GM12878 (cell line): Measurements from ENCODE around the gene CHL1. TPM values are rescaled to one million over a fixed set of nuclear protein-coding genes. Genes with fewer than 3 reads are reported as not detected.

Source experiments
- ATAC-seq: fragments of 200-7000 bp; cut with Tn5 transposase; 3 replicates; pipeline ENCODE4 v1.9.1; 2020; ENCODE audit warnings: mild to moderate bottlenecking, moderate library complexity
- BruUV-seq: library from RNA; stranded (reverse); fragments of 400-500 nt; replicated peaks from 2 replicates; lab custom pipeline; 2021; lab: Mats Ljungman, UMichigan
- CTCF ChIA-PET: fragments of 300-600 bp; sonication (Branson Sonifier 250); formaldehyde crosslinking; extraction: SDS; loops from one replicate; lab custom pipeline; 2021; ENCODE audit warnings: inconsistent platforms; lab: Yijun Ruan, JAX
- POLR2A ChIA-PET: fragments of 350-600 bp; formaldehyde crosslinking; extraction: SDS; loops from one replicate; lab custom pipeline; 2021; ENCODE audit warnings: inconsistent platforms; lab: Charles Lee
- RAD21 ChIA-PET: fragments of 300-600 bp; sonication (Branson Sonifier 250); formaldehyde crosslinking; loops from one replicate; lab custom pipeline; 2023; ENCODE audit warnings: antibody characterized with exemption; ENCODE audit not compliant: unreplicated experiment; lab: Charles Lee
- SMC1A ChIA-PET: fragments of 300-600 bp; sonication (Branson Sonifier 250); formaldehyde crosslinking; loops from one replicate; lab custom pipeline; 2023; ENCODE audit not compliant: unreplicated experiment, uncharacterized antibody; lab: Charles Lee
- DNase-seq: peaks from one replicate; pipeline ENCODE4 v3.0.0-alpha.2; 2011; ENCODE audit warnings: low read depth, low spot score
- FAIRE-seq: peaks from 3 replicates; lab custom pipeline; 2011; peaks lifted over from hg19 to GRCh38; lab: Jason Lieb, UNC
- H2AFZ ChIP-seq: 2 replicates; pipeline ENCODE4 v1.6.0; 2011; ENCODE audit warnings: low read depth, low read length, control low read depth; ENCODE audit not compliant: control insufficient read depth
- H3K27ac ChIP-seq: 2 replicates; pipeline ENCODE4 v1.5.1; 2011; ENCODE audit warnings: control low read depth; ENCODE audit not compliant: control insufficient read depth, insufficient read depth
- H3K27me3 ChIP-seq, 2 experiments: replicated peaks in 1 of 2; 2 replicates each; pipeline versions ENCODE4 v1.6.0 to v1.6.1; 2011; ENCODE audit warnings: low read length in 1 of 2; ENCODE audit not compliant: control insufficient read depth in 2 of 2, insufficient read depth in 2 of 2
- H3K36me3 ChIP-seq, 2 experiments: 2 replicates each; pipeline ENCODE4 v1.5.1; 2011; ENCODE audit warnings: low read length in 1 of 2; ENCODE audit not compliant: control insufficient read depth in 2 of 2, insufficient read depth in 2 of 2
- H3K4me1 ChIP-seq: 2 replicates; pipeline ENCODE4 v1.6.1; 2011; ENCODE audit warnings: mild to moderate bottlenecking, low read length, moderate library complexity, mixed read lengths; ENCODE audit not compliant: control insufficient read depth, insufficient read depth
- H3K4me2 ChIP-seq: 2 replicates; pipeline ENCODE4 v1.6.0; 2011; ENCODE audit warnings: control low read depth; ENCODE audit not compliant: control insufficient read depth, insufficient read depth
- H3K4me3 ChIP-seq: fragments of 200-600 bp; sonication (generic); 2 replicates; pipeline ENCODE4 v1.5.1; 2016
- H3K79me2 ChIP-seq: 2 replicates; pipeline ENCODE4 v1.6.0; 2011; ENCODE audit warnings: low read length; ENCODE audit not compliant: control insufficient read depth, insufficient read depth
- H3K9ac ChIP-seq: 2 replicates; pipeline ENCODE4 v1.8.0; 2011; ENCODE audit warnings: low read length, control low read depth, mixed read lengths; ENCODE audit not compliant: control insufficient read depth, insufficient read depth
- H3K9me3 ChIP-seq: replicated peaks from 3 replicates; pipeline ENCODE4 v1.5.1; 2011; ENCODE audit warnings: mild to moderate bottlenecking, low read length; ENCODE audit not compliant: control insufficient read depth, insufficient read depth
- H4K20me1 ChIP-seq: 2 replicates; pipeline ENCODE4 v1.6.0; 2011; ENCODE audit not compliant: control insufficient read depth, insufficient read depth
- ATF7 ChIP-seq: fragments of 450-650 bp; IDR thresholded peaks from 2 replicates; pipeline ENCODE4 v1.6.1; 2016; ENCODE audit warnings: low read depth, mild to moderate bottlenecking
- CHD1 ChIP-seq: IDR thresholded peaks from 2 replicates; pipeline ENCODE4 v1.6.1; 2012; ENCODE audit warnings: low read depth, low read length, improper control_type of control experiment
- DPF2 ChIP-seq: fragments of 450-650 bp; IDR thresholded peaks from 2 replicates; pipeline ENCODE4 v1.6.1; 2017; ENCODE audit warnings: mild to moderate bottlenecking
- HDAC2 ChIP-seq: fragments of 200-600 bp; sonication (generic); IDR thresholded peaks from 2 replicates; pipeline ENCODE4 v1.6.1; 2017
- IKZF1 ChIP-seq: fragments of 450-650 bp; conservative IDR thresholded peaks from 2 replicates; pipeline ENCODE4 v1.6.1; 2017; ENCODE audit warnings: antibody characterized with exemption, mild to moderate bottlenecking
- KDM1A ChIP-seq: fragments of 200-600 bp; sonication (generic); IDR thresholded peaks from 2 replicates; pipeline ENCODE4 v1.6.1; 2016; ENCODE audit warnings: borderline replicate concordance
- MXI1 ChIP-seq: fragments of 150-350 bp; IDR thresholded peaks from 2 replicates; pipeline ENCODE4 v1.6.1; 2011; ENCODE audit warnings: low read depth, mild to moderate bottlenecking, inconsistent platforms, low read length, improper control_type of control experiment
- NFYA ChIP-seq: IDR thresholded peaks from 2 replicates; pipeline ENCODE4 v1.6.1; 2011; ENCODE audit warnings: low read depth, mild to moderate bottlenecking, low read length, improper control_type of control experiment, borderline replicate concordance
- PAX5 ChIP-seq: IDR thresholded peaks from 2 replicates; pipeline ENCODE4 v1.6.1; 2011; ENCODE audit warnings: low read depth, low read length, borderline replicate concordance
- SMARCA5 ChIP-seq: fragments of 450-650 bp; IDR thresholded peaks from 2 replicates; pipeline ENCODE4 v1.6.1; 2017; ENCODE audit warnings: mild to moderate bottlenecking
- ZNF24 ChIP-seq: fragments of 450-650 bp; IDR thresholded peaks from 2 replicates; pipeline ENCODE4 v1.6.1; 2017; ENCODE audit warnings: antibody characterized with exemption, mild to moderate bottlenecking
- whole genome bisulfite sequencing: methylation state at CpG from one replicate; pipeline ENCODE4 v1.1.6; 2016; ENCODE audit warnings: low lambda C conversion rate; ENCODE audit not compliant: insufficient replicate concordance, insufficient coverage; ENCODE audit errors: missing lambda C conversion rate; 5-methylcytosine and 5-hydroxymethylcytosine counted together
- in situ Hi-C: fragments of 300-500 bp; cut with MboI; formaldehyde crosslinking; loops from 9 replicates; pipeline ENCODE4 v1.14.3; 2018; ENCODE audit warnings: mixed read lengths
- intact Hi-C: fragments of 100-400 bp; cut with micrococcal nuclease; formaldehyde crosslinking; loops from one replicate; pipeline ENCODE4 v1.14.2; 2022; ENCODE audit not compliant: unreplicated experiment
- polyA plus RNA-seq, 11 experiments: library from polyadenylated mRNA; depleted of rRNA in 4 of 11; unstranded in 6 of 11; stranded (reverse) in 5 of 11; fragments of >200 nt; fragmentation: Nextera tagmentation in 4 of 11; fragmentation: Illumina TruSeq in 1 of 11; extraction: Ambion mirVana in 4 of 11; extraction: Trizol in 1 of 11; gene quantifications; 1 replicate in 1 of 11; 2 replicates in 10 of 11; pipeline versions ENCODE4 v1.2.1 to v1.2.3, GENCODE V29; 2011 to 2016; ENCODE audit warnings: inconsistent platforms in 2 of 11, missing spikeins in 2 of 11, low read depth in 1 of 11
- total RNA-seq, 4 experiments: library from RNA; depleted of rRNA in 3 of 4; stranded (reverse); fragments of >200 nt in 3 of 4; fragmentation: Illumina TruSeq in 1 of 4; extraction: Trizol in 1 of 4; gene quantifications; 2 replicates each; pipeline versions ENCODE4 v1.2.1 to v1.2.3, GENCODE V29; 2013 to 2021
- TF ChIP-seq, protein P1 (sequence below): fragments of 450-650 bp; conservative IDR thresholded peaks from 2 replicates; pipeline ENCODE4 v1.6.1; 2017; ENCODE audit warnings: mild to moderate bottlenecking, moderate library complexity
- TF ChIP-seq, protein P2 (sequence below): fragments of 450-650 bp; IDR thresholded peaks from 2 replicates; pipeline ENCODE4 v1.6.1; 2017; ENCODE audit warnings: mild to moderate bottlenecking, moderate library complexity

The CHL1 gene
- total and polyA plus RNA-seq, 10 of the 15 experiments (the other 5 are each of a cell fraction or from before 2014, with no cell fraction given): 0.71 to 30.4 (median 1.8) TPM

DNA sequence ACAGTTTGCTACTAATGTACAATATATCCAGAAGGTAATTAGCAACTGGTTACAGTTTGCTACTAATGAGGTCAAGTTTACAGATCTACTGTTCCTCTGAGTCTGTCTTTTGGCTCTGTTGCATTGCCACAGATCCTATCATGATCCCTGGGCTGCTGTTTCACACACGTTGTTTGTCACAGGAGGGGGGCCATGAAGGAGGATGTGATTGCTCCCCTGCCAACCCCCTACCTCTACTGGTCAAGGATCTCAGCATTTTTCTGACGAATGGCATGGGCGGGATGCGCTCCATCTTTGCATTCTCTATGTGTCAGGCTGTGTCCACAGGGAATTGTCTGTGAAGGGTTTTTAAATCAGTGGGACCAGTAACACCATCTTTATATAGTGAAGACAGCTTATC, 91.9 kb downstream of the CHL1 start:
- CTCF ChIA-PET: interaction anchor here (1.2 to 3.0 kb wide), 5 partner anchors 10 to 70 kb away, joined by 3 to 32 read pairs (median 4); no protein-coding TSS in a partner anchor
- BruUV-seq: no TSS peak
- 67% methylated on average over 4 of the region's 4 CpGs for WGBS
- POLR2A ChIA-PET: no interaction called here
- Histone ChIP-seq H3K9me3 (no peaks in the 10 kb centered on the region), H3K9ac (no peak overlapping the region), H3K4me2 (no peak overlapping the region), H2AFZ (no peak overlapping the region), H3K4me1 (peaks cover 10% of the 10 kb centered on the region), H3K27ac (no peak overlapping the region), H3K36me3 (no peaks in the 10 kb centered on the region), H3K27me3 (no peaks in the 10 kb centered on the region), H4K20me1 (no peaks in the 10 kb centered on the region), H3K4me3 (no peak overlapping the region), H3K79me2 (no peaks in the 10 kb centered on the region)
- no peak for TF ChIP-seq SMARCA5
- TF ChIP-seq, protein P1, sequence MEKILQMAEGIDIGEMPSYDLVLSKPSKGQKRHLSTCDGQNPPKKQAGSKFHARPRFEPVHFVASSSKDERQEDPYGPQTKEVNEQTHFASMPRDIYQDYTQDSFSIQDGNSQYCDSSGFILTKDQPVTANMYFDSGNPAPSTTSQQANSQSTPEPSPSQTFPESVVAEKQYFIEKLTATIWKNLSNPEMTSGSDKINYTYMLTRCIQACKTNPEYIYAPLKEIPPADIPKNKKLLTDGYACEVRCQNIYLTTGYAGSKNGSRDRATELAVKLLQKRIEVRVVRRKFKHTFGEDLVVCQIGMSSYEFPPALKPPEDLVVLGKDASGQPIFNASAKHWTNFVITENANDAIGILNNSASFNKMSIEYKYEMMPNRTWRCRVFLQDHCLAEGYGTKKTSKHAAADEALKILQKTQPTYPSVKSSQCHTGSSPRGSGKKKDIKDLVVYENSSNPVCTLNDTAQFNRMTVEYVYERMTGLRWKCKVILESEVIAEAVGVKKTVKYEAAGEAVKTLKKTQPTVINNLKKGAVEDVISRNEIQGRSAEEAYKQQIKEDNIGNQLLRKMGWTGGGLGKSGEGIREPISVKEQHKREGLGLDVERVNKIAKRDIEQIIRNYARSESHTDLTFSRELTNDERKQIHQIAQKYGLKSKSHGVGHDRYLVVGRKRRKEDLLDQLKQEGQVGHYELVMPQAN: no peak
- DNase-seq: no peak
- in situ Hi-C loops: no loop called here
- intact Hi-C loops: no loop called here
- ATAC-seq: no peak
- SMC1A ChIA-PET: interaction anchor here (0.7 to 5.1 kb wide), 9 partner anchors 9 to 93 kb away, joined by 3 to 65 read pairs (median 19); no protein-coding TSS in a partner anchor
- RAD21 ChIA-PET: interaction anchor here (2.6 to 3.6 kb wide), 3 partner anchors 9 to 65 kb away, joined by 19 to 53 read pairs (median 46); no protein-coding TSS in a partner anchor
- FAIRE-seq: no peak

DNA sequence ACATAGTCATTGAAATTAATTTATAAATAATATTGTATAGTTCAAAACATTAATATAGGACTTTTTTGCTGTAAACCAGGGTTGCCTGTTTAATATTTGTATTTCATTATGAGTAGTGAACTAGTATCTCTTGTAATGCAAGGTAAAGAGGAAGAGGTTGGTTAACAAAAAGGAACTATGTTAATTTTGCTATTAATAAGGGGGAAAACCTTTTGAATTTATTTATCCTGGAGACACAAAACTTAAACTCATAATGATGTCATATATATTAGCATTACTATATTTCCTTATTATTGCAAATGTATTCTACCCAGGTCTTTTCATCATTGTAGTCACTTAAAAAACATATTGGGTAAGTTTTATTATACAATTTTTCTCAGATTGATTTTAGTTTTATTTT, 94.5 kb downstream of the CHL1 start:
- CTCF ChIA-PET: interaction anchor here (0.8 to 3.0 kb wide), 2 partner anchors 13 to 118 kb away, joined by 3 to 18 read pairs; no protein-coding TSS in a partner anchor
- DNase-seq (no peak), ATAC-seq (peak; percentile 52), FAIRE-seq (no peak)
- no TSS peak for BruUV-seq
- Histone ChIP-seq H3K4me2 (no peak overlapping the region), H4K20me1 (no peaks in the 10 kb centered on the region), H3K27ac (no peak overlapping the region), H3K9me3 (no peaks in the 10 kb centered on the region), H3K27me3 (no peaks in the 10 kb centered on the region), H3K4me1 (peaks cover 10% of the 10 kb centered on the region), H3K4me3 (no peak overlapping the region), H3K79me2 (no peaks in the 10 kb centered on the region), H3K36me3 (no peaks in the 10 kb centered on the region), H3K9ac (no peak overlapping the region), H2AFZ (no peak overlapping the region)
- in situ Hi-C loops: no loop called here
- POLR2A ChIA-PET: interaction anchor here (1.7 to 2.4 kb wide), 2 partner anchors 9 to 12 kb away, joined by 6 to 22 read pairs; no protein-coding TSS in a partner anchor
- intact Hi-C loops: no loop called here
- SMC1A ChIA-PET: interaction anchor here (0.9 to 5.1 kb wide), 12 partner anchors 9 to 252 kb away, joined by 3 to 65 read pairs (median 6); no protein-coding TSS in a partner anchor
- RAD21 ChIA-PET: interaction anchor here (1.1 to 3.6 kb wide), 5 partner anchors 9 to 62 kb away, joined by 3 to 53 read pairs (median 19); no protein-coding TSS in a partner anchor
- TF ChIP-seq ATF7 (peak; percentile 91), CHD1 (no peak), DPF2 (no peak), HDAC2 (no peak), KDM1A (no peak), IKZF1 (no peak), MXI1 (no peak), PAX5 (no peak), NFYA (no peak), ZNF24 (no peak)
- TF ChIP-seq, protein P2, sequence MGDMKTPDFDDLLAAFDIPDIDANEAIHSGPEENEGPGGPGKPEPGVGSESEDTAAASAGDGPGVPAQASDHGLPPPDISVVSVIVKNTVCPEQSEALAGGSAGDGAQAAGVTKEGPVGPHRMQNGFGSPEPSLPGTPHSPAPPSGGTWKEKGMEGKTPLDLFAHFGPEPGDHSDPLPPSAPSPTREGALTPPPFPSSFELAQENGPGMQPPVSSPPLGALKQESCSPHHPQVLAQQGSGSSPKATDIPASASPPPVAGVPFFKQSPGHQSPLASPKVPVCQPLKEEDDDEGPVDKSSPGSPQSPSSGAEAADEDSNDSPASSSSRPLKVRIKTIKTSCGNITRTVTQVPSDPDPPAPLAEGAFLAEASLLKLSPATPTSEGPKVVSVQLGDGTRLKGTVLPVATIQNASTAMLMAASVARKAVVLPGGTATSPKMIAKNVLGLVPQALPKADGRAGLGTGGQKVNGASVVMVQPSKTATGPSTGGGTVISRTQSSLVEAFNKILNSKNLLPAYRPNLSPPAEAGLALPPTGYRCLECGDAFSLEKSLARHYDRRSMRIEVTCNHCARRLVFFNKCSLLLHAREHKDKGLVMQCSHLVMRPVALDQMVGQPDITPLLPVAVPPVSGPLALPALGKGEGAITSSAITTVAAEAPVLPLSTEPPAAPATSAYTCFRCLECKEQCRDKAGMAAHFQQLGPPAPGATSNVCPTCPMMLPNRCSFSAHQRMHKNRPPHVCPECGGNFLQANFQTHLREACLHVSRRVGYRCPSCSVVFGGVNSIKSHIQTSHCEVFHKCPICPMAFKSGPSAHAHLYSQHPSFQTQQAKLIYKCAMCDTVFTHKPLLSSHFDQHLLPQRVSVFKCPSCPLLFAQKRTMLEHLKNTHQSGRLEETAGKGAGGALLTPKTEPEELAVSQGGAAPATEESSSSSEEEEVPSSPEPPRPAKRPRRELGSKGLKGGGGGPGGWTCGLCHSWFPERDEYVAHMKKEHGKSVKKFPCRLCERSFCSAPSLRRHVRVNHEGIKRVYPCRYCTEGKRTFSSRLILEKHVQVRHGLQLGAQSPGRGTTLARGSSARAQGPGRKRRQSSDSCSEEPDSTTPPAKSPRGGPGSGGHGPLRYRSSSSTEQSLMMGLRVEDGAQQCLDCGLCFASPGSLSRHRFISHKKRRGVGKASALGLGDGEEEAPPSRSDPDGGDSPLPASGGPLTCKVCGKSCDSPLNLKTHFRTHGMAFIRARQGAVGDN: no peak
